GM12878 (cell line): ENCODE measurements around the gene TMEM114. TPM values are rescaled to one million over a fixed set of nuclear protein-coding genes. Genes with fewer than 3 reads are reported as not detected.

Source experiments
- BHLHE40 ChIP-seq, 2 experiments: fragments of 450-650 bp in 1 of 2; IDR thresholded peaks; 2 replicates each; pipeline ENCODE4 v1.6.1; 2011 to 2017; ENCODE audit warnings: low read depth in 2 of 2, borderline replicate concordance in 1 of 2, improper control_type of control experiment in 1 of 2, low read length in 1 of 2, mild to moderate bottlenecking in 1 of 2
- CREB1 ChIP-seq: IDR thresholded peaks from 2 replicates; pipeline ENCODE4 v1.6.1; 2012; ENCODE audit warnings: low read depth, mild to moderate bottlenecking, inconsistent platforms
- EED ChIP-seq: sonication (generic); IDR thresholded peaks from 2 replicates; pipeline ENCODE4 v1.6.1; 2016; ENCODE audit warnings: antibody characterized with exemption, low read depth
- LARP7 ChIP-seq: fragments of 450-650 bp; IDR thresholded peaks from 2 replicates; pipeline ENCODE4 v1.6.1; 2017; ENCODE audit warnings: mild to moderate bottlenecking
- NFYB ChIP-seq: IDR thresholded peaks from 2 replicates; pipeline ENCODE4 v1.6.1; 2011; ENCODE audit warnings: low read depth, mild to moderate bottlenecking, low read length, improper control_type of control experiment, moderate library complexity; ENCODE audit not compliant: insufficient read depth
- POU2F2 ChIP-seq: IDR thresholded peaks from 3 replicates; pipeline ENCODE4 v1.6.1; 2011; ENCODE audit warnings: low read depth, mild to moderate bottlenecking, low read length, borderline replicate concordance
- RUNX3 ChIP-seq: IDR thresholded peaks from 2 replicates; pipeline ENCODE4 v1.6.1; 2012; ENCODE audit warnings: low read length, inconsistent platforms
- TCF12 ChIP-seq: IDR thresholded peaks from 2 replicates; pipeline ENCODE4 v1.6.1; 2011; ENCODE audit warnings: low read depth, mild to moderate bottlenecking, low read length
- polyA plus RNA-seq, 11 experiments: library from polyadenylated mRNA; depleted of rRNA in 4 of 11; unstranded in 6 of 11; stranded (reverse) in 5 of 11; fragments of >200 nt; fragmentation: Nextera tagmentation in 4 of 11; fragmentation: Illumina TruSeq in 1 of 11; extraction: Ambion mirVana in 4 of 11; extraction: Trizol in 1 of 11; gene quantifications; 1 replicate in 1 of 11; 2 replicates in 10 of 11; pipeline versions ENCODE4 v1.2.1 to v1.2.3, GENCODE V29; 2011 to 2016; ENCODE audit warnings: inconsistent platforms in 2 of 11, missing spikeins in 2 of 11, low read depth in 1 of 11
- total RNA-seq, 4 experiments: library from RNA; depleted of rRNA in 3 of 4; stranded (reverse); fragments of >200 nt in 3 of 4; fragmentation: Illumina TruSeq in 1 of 4; extraction: Trizol in 1 of 4; gene quantifications; 2 replicates each; pipeline versions ENCODE4 v1.2.1 to v1.2.3, GENCODE V29; 2013 to 2021
- TF ChIP-seq, protein P1 (sequence below): fragments of 450-650 bp; IDR thresholded peaks from 2 replicates; pipeline ENCODE4 v1.6.1; 2017; ENCODE audit warnings: mild to moderate bottlenecking, moderate library complexity

The TMEM114 gene
- total and polyA plus RNA-seq, 10 of the 15 experiments (the other 5 are each of a cell fraction or from before 2014, with no cell fraction given) = not detected

DNA sequence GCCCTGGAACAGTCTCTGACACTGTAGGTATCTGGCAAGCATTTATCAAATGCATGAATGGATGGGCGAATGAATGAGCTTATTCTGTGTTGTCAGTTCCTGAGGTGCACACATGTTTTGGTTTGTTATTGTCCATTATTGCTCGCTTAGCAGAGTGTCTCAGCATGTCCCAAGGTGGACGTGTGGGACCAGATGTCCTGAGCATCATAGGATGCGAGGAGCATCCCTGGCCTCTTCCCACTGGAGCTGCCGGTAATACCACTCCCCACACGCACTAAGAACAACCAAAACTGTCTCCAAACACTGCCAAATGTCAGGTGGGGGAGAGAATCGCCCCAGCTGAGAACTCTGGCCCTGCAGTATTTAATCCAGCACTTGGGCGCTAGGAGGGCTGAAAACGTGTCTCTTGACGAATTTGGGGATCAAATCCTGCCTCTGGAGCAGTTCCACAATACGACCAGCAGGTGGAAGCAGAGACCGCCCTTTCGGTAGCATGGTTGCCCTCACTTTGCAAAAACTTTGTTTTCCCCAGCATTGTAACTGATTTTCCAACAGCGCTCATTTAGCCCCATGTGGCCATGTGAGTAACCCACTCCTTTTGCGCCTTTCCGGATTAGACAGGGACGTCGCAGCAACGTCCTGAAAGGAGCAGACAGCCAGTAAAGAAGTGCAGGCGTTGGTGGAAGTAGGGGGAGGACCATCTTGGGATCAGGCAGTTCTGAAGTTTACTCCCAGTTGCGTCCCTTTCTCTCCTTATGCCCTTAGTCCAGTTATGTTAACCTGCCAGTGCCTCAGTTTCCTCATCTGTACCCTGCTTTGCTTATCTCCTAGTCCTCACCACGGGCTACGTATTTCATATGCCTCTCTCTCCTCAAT is 22.7 kb downstream of the TMEM114 start (continued):
- TF ChIP-seq, protein P1, sequence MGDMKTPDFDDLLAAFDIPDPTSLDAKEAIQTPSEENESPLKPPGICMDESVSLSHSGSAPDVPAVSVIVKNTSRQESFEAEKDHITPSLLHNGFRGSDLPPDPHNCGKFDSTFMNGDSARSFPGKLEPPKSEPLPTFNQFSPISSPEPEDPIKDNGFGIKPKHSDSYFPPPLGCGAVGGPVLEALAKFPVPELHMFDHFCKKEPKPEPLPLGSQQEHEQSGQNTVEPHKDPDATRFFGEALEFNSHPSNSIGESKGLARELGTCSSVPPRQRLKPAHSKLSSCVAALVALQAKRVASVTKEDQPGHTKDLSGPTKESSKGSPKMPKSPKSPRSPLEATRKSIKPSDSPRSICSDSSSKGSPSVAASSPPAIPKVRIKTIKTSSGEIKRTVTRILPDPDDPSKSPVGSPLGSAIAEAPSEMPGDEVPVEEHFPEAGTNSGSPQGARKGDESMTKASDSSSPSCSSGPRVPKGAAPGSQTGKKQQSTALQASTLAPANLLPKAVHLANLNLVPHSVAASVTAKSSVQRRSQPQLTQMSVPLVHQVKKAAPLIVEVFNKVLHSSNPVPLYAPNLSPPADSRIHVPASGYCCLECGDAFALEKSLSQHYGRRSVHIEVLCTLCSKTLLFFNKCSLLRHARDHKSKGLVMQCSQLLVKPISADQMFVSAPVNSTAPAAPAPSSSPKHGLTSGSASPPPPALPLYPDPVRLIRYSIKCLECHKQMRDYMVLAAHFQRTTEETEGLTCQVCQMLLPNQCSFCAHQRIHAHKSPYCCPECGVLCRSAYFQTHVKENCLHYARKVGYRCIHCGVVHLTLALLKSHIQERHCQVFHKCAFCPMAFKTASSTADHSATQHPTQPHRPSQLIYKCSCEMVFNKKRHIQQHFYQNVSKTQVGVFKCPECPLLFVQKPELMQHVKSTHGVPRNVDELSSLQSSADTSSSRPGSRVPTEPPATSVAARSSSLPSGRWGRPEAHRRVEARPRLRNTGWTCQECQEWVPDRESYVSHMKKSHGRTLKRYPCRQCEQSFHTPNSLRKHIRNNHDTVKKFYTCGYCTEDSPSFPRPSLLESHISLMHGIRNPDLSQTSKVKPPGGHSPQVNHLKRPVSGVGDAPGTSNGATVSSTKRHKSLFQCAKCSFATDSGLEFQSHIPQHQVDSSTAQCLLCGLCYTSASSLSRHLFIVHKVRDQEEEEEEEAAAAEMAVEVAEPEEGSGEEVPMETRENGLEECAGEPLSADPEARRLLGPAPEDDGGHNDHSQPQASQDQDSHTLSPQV = peak; percentile 55
- TF ChIP-seq CREB1 (no peak), POU2F2 (peak; percentile 98), LARP7 (0 out of 2 replicates have a peak, but pooled peaks have one; percentile 24), EED (no peak; the same call in none of the 2 replicates), TCF12 (0 out of 2 replicates have a peak, but pooled peaks have one; percentile 32), NFYB (no peak), RUNX3 (peak; percentile 43; the same call in 1 of the 2 replicates), BHLHE40 (IDR thresholded peaks at IDR 0.05; ENCODE audit: borderline replicate concordance in 1 of 2, low read depth in 2 of 2, low read length in 1 of 2) (peak in 1 of 2 experiments; percentile 20; a peak in 1 of 4 replicates)
